NCI-H82 treated with DMSO at 0.1 percent for 48 hours (cell line): ENCODE measurements around the gene MT1HL1.
"Not testable (repeated sequence)": the region's sequence is repeated elsewhere in the genome, so short reads cannot be mapped to it uniquely, and the experiment has no call there.

ENCODE experiments used
- DNase-seq: peaks from one replicate; lab custom pipeline; 2025; ENCODE audit not compliant: unreplicated experiment; lab: John Stamatoyannopoulos, UW

Gene MT1HL1

DNA sequence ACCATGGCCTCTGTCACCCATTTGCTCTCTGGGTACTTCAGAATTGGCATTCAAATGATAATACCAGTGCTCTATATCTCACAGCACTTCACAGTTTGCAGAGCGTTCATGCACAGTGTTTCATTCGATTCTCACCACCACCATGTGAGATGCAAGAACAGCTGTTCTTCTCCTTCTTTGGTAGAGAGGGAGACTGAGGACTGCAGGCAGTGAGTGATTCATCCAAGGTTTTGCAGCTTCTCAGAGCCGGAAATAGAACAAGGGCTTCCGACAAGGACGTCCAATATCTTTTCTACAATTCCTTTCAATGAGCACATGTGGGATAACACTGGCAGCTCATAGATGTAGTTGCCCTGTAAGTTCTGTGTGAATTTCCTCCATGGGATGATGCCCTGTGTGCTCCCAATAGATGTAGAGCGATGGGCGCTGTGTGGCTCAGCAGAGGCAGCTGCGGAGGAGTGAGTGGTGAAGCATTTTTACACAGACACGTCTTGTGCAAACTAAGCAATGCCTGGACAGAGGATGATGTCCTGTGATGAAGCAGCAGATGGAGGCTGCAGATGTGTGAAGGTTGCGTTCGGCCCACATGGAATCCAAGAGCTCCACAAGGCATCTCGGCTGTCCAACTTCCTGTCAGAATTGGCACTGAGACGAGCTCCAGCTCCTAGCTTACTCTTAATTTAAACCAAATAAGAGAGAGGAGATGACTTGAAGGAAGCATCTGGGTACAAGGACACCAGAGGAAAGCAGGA, 24.9 kb downstream of the MT1HL1 start:
- DNase-seq, result no peak

DNA sequence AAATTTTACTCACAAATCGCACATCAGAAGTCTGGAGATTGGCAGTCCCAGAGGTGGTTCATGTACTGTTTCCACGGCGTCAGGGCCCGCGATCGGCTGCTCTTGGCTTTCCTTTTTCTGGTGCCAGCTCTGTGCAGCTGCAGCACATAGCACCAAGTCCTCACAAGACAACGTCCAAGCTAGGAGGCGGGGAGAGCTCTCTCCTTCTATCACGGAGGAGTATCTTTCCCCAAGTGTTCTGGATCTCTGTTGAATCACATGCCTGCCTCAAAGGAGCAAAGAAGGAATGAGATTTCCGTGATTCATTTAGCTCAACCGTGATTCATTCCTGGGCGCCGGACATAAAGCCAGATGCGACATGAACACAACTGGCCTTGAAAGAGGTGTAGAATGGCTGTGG, 25.5 kb downstream of the MT1HL1 start:
- no peak for DNase-seq

DNA sequence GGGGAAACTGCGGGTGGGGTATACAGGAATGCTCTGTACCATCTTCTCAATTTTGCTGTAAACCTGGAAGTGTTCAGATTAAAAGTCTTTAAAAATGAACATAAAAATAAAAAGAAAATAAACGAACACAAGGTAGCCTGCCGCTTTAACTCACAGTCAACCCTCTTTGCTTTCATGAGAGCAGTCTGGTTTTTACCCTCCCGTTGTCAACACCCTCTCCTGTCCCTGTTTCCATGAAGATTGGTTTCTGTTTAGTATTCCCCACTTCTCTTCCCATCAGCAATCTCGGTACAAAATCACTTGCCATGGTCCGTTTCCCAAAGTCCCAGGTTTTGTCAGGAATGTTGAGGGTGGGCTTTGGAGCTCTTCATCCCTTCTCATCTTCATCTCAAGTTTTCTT, 28.8 kb downstream of the MT1HL1 start:
- no peak for DNase-seq

DNA sequence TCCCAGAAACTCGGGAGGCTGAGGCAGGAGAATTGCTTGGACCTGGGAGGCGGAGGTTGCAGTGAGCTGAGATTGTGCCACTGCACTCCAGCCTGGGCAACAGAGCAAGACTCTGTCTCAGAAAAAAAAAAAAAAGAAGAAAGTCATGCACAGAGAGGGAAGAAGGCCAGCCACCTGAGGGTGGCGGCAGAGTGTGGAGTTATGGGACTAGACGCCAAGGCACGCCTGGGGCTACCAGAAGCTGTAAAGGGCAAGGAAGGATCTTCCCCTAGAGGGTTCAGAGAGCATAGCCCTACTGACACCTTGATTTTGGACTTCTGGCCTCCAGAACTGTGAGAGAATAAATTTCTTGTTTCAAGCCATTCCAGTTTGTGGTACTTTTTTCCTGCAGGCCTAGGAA, 30.2 kb downstream of the MT1HL1 start:
- not testable (repeated sequence) for DNase-seq

DNA sequence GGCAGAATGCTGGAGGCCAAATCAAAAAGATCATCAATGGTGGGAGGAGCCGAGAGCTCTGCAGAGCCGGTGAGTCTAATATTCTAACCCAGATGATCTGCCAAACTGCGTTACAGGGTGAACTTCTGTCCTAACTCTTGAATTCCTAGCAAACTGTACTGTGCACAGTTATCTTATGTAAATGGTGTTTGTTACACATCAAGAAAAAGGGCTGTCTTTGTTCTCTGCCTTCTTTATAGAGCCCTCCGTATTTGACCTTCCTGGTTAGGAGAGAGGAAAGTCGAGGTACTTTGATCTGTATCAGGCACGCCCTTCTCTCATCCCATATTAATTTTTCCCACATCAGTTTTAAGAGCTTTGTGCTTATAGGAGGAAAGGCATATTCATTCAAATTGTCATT, 37.6 kb downstream of the MT1HL1 start:
- no peak for DNase-seq

DNA sequence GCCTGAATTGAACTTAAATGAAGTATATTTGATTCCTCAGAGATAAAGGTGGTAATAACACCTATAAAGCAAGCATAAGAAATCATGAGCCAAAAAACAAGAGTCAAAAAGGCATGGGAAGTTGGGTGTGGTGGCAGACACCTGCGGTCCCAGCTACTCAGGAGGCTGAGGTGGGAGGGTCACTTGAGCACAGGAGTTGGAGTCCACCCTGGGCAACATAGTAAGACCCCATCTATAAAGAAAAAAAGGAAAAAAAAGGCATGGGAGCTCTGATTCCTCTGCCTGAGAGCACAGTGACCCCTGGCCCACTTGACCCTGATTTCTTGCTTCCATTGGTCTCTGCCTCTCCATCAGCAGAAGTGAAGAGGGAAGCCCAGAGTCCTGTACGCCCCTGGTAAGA, 40.3 kb downstream of the MT1HL1 start:
- no peak for DNase-seq

DNA sequence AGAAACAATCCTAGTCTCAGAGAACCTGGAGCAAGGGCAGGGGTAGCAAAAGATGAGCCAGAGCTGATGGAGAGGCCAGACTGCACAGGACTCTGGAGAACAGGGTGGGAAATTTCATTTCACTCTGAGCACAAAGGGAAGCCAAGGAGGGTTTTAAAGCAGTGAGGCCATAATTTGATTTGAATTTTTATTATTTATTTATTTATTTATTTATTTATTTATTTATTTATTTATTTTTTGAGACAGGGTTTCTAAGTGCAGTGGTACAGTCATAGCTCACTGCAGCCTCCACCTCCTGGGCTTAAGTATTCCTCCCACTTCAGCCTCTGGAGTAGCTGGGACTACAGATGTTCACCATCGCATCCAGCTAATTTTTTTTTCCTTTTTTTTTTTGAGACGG, 45.1 kb downstream of the MT1HL1 start:
- no peak for DNase-seq

DNA sequence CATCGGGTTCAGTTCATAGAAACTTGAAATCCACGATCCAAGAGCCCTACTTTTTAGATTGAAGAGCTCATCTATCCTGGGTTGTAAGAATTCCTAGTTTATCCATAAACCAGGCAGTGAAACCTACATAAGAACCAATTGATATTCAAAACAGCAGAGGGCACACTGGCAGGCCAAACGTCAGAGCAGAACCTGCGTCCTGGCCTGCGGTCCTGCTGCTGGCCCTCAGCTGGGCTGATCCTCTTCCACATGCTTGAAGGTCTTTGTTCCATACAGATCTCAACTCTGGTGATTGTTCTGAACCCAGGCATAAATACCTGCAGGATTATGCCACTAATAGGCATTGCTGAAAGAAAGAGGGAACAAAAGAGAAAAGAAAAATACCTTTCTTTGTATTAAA, 47.0 kb downstream of the MT1HL1 start:
- no peak for DNase-seq
